Cardiac muscle cell (in vitro differentiated cells and primary cell): Measurements from ENCODE around the gene AGPS. TPM values are rescaled to one million over a fixed set of nuclear protein-coding genes. Genes with fewer than 3 reads are reported as not detected.

Experiments
- DNase-seq, 2 donors: peaks; one replicate each; pipeline versions ENCODE4 v3.0.0 to v3.0.0-alpha.2; 2010 to 2017; ENCODE audit warnings: low read depth in 1 of 2, low spot score in 1 of 2
- H3K27ac ChIP-seq: fragments of 200-600 bp; sonication (generic); 2 replicates; pipeline ENCODE4 v1.5.1; 2016
- H3K27me3 ChIP-seq: fragments of 200-600 bp; sonication (generic); 2 replicates; pipeline ENCODE4 v1.6.0; 2016; ENCODE audit warnings: control low read depth
- H3K36me3 ChIP-seq: fragments of 200-600 bp; sonication (generic); 2 replicates; pipeline ENCODE4 v1.5.1; 2016; ENCODE audit warnings: control low read depth
- H3K4me1 ChIP-seq: fragments of 200-600 bp; sonication (generic); 2 replicates; pipeline ENCODE4 v1.8.1; 2017; ENCODE audit warnings: low read depth, mild to moderate bottlenecking, mixed run types
- H3K4me3 ChIP-seq: fragments of 200-600 bp; sonication (generic); 2 replicates; pipeline ENCODE4 v1.5.1; 2016; ENCODE audit warnings: mild to moderate bottlenecking
- H3K9me3 ChIP-seq: fragments of 200-600 bp; sonication (generic); 2 replicates; pipeline ENCODE4 v1.5.1; 2017; ENCODE audit warnings: low read depth, mild to moderate bottlenecking, control low read depth
- CTCF ChIP-seq: IDR thresholded peaks from 2 replicates; pipeline ENCODE4 v1.5.1; 2012; ENCODE audit warnings: low read depth, mild to moderate bottlenecking, low read length
- polyA plus RNA-seq: library from polyadenylated mRNA; unstranded; fragments of >200 nt; fragmentation: Nextera tagmentation; extraction: Ambion mirVana; gene quantifications from 2 replicates; pipeline ENCODE4 v1.2.1, GENCODE V29; 2016
- total RNA-seq: library from RNA; depleted of rRNA; stranded (reverse); fragments of >200 nt; gene quantifications from 2 replicates; pipeline ENCODE4 v1.2.3, GENCODE V29; 2016

AGPS gene
- total and polyA plus RNA-seq, 2 experiments from 2014 or later = 13.6 to 86.3 TPM

- no peak for DNase-seq
- Histone ChIP-seq H3K4me3 (no peak overlapping the region), H3K27me3 (no peaks in the 10 kb centered on the region), H3K27ac (no peak overlapping the region), H3K4me1 (no peaks in the 10 kb centered on the region), H3K36me3 (peaks cover 4% of the 10 kb centered on the region), H3K9me3 (no peaks in the 10 kb centered on the region)
- TF ChIP-seq CTCF = no peak
Observed at GRCh38 chr2:177540283-177540682, 147.7 kb downstream of the AGPS start.

- DNase-seq = no peak
- Histone ChIP-seq H3K27ac (no peak overlapping the region), H3K4me3 (no peak overlapping the region), H3K36me3 (peaks cover 4% of the 10 kb centered on the region), H3K9me3 (no peaks in the 10 kb centered on the region), H3K27me3 (no peaks in the 10 kb centered on the region), H3K4me1 (no peaks in the 10 kb centered on the region)
- TF ChIP-seq CTCF = no peak
Observed at GRCh38 chr2:177541258-177541991, 148.9 kb downstream of the AGPS start.

GRCh38 chr2:177542396-177542795 is 149.8 kb downstream of the AGPS start:
- Histone ChIP-seq H3K4me3 (no peak overlapping the region), H3K9me3 (no peaks in the 10 kb centered on the region), H3K27me3 (no peaks in the 10 kb centered on the region), H3K4me1 (no peaks in the 10 kb centered on the region), H3K27ac (no peak overlapping the region), H3K36me3 (peaks cover 4% of the 10 kb centered on the region)
- TF ChIP-seq CTCF = no peak
- no peak for DNase-seq

- Histone ChIP-seq H3K36me3 (no peaks in the 10 kb centered on the region), H3K27ac (no peak overlapping the region), H3K4me3 (no peak overlapping the region), H3K9me3 (no peaks in the 10 kb centered on the region), H3K27me3 (no peaks in the 10 kb centered on the region), H3K4me1 (peaks cover 3% of the 10 kb centered on the region)
- no peak for TF ChIP-seq CTCF
- DNase-seq = peak in 1 of 2 donors; percentile 90
Observed at GRCh38 chr2:177543007-177543760, 150.6 kb downstream of the AGPS start.

- Histone ChIP-seq H3K4me1 (peaks cover 13% of the 10 kb centered on the region), H3K36me3 (no peaks in the 10 kb centered on the region), H3K9me3 (no peaks in the 10 kb centered on the region), H3K4me3 (no peak overlapping the region), H3K27ac (no peak overlapping the region), H3K27me3 (no peaks in the 10 kb centered on the region)
- no peak for TF ChIP-seq CTCF
- no peak for DNase-seq
Observed at GRCh38 chr2:177545143-177545542, 152.6 kb downstream of the AGPS start.
